GM21381 (cell line): ENCODE results near the gene CTIF.

Experiments used
- ATAC-seq: cut with Tn5 transposase; IDR thresholded peaks from one replicate; pipeline ENCODE4 v1.9.1; 2021; ENCODE audit warnings: mild to moderate bottlenecking, moderate library complexity; ENCODE audit not compliant: unreplicated experiment

The CTIF gene

DNA sequence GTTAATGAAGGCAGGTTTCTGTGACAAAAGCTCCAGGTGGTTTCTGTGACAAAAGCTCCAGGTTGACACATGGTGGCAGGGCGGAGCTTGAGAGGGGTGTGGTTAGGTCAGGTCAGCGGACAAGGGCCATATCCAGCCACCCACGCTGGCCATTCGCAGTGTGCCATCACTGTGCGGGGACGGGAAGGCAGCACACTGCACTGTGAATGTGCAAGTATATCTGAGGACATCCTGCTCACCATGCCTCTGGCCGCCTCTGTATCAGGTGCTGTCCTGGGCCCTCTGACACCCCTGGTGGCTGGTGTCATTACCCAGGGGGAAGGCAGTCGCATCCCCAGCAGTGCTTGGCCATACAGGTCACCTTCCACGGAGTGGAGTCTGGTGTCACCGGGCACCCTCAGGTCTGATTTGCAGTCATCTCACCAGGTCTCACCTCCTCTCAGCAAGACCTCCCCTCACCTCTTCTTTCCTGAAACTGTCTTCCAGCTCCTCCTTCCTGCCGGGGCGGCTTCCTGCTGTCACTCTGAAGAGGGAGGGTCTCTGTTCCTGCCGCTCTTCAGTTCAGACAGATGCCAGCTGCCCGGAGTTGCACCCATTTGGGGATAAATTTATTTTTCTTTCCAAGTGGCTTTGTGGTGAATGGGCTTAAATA, 34.9 kb downstream of the CTIF start:
- ATAC-seq, result no peak

DNA sequence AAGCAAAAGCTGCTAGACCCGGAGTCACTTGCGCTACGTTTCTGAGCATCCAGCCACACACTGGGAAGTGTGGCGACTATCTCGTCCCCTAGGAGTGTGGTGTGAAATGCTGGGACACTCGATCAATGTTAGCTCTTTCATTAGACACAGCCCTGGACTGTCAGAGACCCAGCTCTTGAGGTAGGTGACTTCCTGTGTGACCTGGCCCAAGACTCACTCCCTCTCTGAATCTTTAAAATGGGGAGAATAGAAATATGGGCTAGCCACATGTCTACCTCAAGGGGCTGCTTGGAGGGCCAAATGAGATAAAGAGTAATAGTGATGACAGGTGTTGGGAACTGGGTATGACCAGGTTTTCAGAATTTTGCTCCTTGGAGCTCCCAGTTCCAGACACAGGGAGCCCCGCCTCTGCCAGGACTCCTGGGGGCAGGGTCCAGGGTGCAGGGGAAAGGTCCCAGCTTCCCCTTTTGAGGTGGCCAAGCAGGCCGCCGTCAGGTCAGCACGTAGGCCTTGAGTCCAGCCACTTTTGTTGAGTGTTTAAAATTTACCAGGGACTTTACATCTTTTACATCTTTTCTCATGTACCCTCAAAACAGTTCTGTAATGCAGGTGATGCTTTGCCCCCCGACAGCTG, 36.0 kb downstream of the CTIF start:
- ATAC-seq, result no peak

DNA sequence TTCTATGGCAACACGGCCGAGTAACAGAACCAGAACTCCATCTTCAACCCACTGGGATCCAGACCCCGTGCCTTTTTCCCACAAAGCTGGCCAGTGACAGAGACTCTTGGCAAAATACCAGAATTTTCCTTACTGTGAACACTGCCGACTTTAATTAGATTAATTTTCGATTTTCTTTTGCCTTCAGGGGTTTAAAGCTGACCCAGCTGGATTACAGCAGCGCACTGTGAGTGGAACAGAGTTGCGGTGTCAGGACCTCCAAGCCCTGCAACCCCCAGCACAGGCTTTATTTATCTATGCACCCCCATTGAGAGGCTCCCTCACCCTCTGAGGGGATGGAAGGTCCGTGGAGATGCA, 36.4 kb downstream of the CTIF start:
- ATAC-seq, result no peak

- no peak for ATAC-seq
Observed at GRCh38 chr18:48575658-48576456, 37.0 kb downstream of the CTIF start.

- no peak for ATAC-seq
Observed at GRCh38 chr18:48576457-48576771, 37.6 kb downstream of the CTIF start.

- no peak for ATAC-seq
Observed at GRCh38 chr18:48577478-48578190, 38.8 kb downstream of the CTIF start.

DNA sequence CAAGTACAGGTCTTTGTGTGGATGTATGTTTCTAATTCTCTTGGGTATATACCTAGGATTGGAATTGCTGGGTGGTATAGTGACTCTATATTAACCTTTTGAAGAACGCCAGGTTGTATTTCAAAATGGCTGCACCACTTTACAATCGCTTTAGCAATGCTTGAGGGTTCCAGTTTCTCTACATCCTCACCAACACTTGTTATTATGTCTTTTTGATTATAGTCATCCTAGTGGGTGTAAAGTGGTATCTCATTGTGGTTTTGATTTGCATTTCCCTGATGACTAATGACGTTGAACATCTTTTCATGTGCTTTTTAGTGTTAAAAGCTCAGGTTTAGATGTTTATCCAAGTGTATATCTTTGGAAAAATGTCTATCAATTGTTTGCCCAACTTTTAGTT, 39.5 kb downstream of the CTIF start:
- ATAC-seq, result no peak

DNA sequence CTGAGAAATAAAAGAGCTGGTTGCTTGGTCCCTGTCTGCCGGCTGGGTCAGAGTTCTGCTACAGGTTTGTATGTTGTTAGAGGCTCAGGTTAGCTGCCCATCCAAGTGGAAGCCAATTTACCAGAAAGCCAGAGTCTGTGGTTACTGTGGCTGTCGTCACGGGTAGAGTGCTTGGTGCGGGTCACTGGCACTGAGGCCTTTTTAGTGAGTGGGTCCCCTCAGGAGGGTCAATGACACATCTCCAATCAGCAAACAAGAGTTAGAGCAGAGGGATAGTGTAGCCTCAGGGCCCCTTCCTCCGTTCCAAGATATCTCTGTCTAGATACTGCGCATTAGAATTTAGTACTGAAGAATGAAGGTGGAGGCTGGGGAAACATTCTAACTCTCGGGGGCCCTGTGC, 41.2 kb downstream of the CTIF start:
- no peak for ATAC-seq

- ATAC-seq, result no peak
Observed at GRCh38 chr18:48580782-48581181, 42.0 kb downstream of the CTIF start.

GRCh38 chr18:48581206-48581605, 42.4 kb downstream of the CTIF start:
- ATAC-seq, result no peak

- ATAC-seq, result no peak
Observed at GRCh38 chr18:48581941-48582340, 43.1 kb downstream of the CTIF start.

DNA sequence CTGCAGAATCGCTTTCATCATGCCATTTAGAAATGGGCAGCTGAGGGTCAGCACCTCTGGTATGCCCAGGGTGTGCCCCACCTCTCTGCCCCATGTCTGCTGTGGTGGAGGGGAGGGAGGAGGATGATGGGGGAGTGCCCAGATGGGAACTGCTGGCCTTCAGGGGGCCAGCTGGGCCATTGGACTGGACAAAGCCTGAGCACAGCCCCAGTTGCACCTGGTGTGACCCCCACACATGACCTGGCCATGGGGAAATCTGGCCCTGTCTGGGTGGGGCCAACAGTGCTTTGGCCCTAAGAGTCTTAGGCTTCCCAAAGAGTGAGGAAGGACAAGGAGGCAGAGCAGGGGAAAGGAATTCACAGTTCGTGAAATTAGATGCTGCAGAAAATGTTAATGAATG, 44.1 kb downstream of the CTIF start:
- no peak for ATAC-seq

DNA sequence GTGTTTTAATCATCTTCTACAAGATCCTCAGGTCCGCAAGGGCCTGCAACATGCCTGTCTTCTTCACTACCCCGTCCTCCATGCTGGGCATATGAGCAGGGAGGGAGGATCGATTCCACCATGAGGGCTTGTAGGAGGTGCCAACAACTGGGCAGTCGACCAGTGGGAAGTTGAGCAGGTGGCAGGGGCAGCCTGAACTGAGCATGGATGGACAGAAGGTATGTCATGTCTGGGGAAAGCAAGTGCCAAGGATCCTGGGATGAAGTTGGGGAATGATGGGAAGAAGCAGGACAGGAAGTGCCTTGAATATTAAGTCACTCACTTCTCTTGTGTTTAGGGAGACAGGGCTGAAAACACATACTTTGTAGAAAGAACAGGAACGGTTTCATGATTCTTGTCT, 44.7 kb downstream of the CTIF start:
- no peak for ATAC-seq

- ATAC-seq, result no peak
Observed at GRCh38 chr18:48589797-48590519, 51.1 kb downstream of the CTIF start.

GRCh38 chr18:48590678-48591077, 51.8 kb downstream of the CTIF start:
- no peak for ATAC-seq

GRCh38 chr18:48592540-48593171, 53.8 kb downstream of the CTIF start:
- ATAC-seq, result no peak

DNA sequence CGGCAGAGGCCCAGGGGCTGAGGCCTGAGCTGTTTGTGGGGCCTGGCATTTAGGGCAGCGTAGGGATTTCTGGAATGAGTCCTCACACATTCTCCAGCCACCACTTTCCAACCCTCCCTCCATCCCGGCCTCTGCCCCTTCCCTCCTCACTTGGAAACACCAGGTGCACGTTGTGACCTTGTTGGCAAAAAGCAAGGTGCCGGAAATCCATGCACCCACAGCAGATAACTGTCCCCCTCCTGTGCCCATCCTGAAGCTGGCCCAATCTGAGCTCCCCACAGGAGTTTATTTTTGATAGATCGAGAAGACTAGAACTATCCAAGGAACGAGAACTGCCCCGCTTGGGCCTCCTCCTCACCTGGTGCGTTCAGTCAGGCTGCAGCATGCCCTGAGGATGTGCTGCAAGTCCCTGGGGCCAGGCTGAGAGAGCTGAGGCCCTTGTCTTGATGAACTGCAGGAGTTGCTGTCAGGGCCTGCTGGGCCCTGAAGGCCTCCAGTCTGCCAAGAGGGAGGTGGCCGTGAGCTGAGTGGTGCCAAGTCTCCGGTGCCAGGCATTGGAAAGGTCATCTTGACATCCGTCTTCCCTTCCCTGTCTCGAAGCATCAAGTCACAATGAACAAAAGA, 55.8 kb downstream of the CTIF start:
- ATAC-seq, result no peak

GRCh38 chr18:48595703-48596218, 56.9 kb downstream of the CTIF start:
- ATAC-seq, result no peak

DNA sequence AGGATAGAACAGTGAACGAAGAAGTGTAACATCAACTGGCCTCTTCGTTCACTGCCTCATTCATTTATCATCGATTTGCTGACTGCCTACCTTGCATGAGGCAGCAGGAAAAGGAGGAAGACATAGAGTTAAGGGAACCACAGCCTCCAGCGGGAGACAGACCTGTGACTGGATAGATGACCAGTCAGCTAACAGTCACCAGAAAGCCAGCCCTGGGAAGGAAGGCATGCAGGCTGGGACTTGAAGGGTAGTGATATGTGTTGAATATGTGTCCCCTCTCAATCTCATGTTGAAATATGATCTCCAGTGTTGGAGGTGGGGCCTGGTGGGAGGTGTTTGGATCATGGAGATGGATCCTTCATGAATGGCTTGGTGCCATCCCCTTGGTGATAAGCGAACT, 58.3 kb downstream of the CTIF start:
- no peak for ATAC-seq

- no peak for ATAC-seq
Observed at GRCh38 chr18:48597671-48598070, 58.8 kb downstream of the CTIF start.
